Activated naive CD8-positive, alpha-beta T cell treated with anti-CD3 and anti-CD28 coated beads for 36 hours (primary cell): ENCODE measurements around the gene ZNF688. TPM values are rescaled to one million over a fixed set of nuclear protein-coding genes. Genes with fewer than 3 reads are reported as not detected.
"Not testable (repeated sequence)": the region's sequence is repeated elsewhere in the genome, so short reads cannot be mapped to it uniquely, and the experiment has no call there.

ENCODE experiments used
- DNase-seq: peaks from one replicate; pipeline ENCODE4 v3.0.0; 2021
- H3K27ac Mint-ChIP-seq: one replicate; pipeline ENCODE4 v1.8.0; 2022; ENCODE audit warnings: mild to moderate bottlenecking, moderate library complexity, mixed read lengths
- H3K27me3 Mint-ChIP-seq: one replicate; pipeline ENCODE4 v1.8.0; 2022; ENCODE audit warnings: mild to moderate bottlenecking, mixed read lengths
- H3K36me3 Mint-ChIP-seq: one replicate; pipeline ENCODE4 v1.8.0; 2021; ENCODE audit warnings: mild to moderate bottlenecking, mixed read lengths
- H3K4me1 Mint-ChIP-seq: one replicate; pipeline ENCODE4 v1.8.0; 2021; ENCODE audit warnings: mixed read lengths
- H3K4me3 Mint-ChIP-seq: one replicate; pipeline ENCODE4 v1.8.0; 2022; ENCODE audit warnings: mild to moderate bottlenecking, moderate library complexity, mixed read lengths
- H3K9me3 Mint-ChIP-seq: one replicate; pipeline ENCODE4 v1.8.0; 2022; ENCODE audit warnings: mixed read lengths
- total RNA-seq, 2 experiments: library from RNA; stranded (reverse); gene quantifications; one replicate each; pipeline ENCODE4 v1.2.3, GENCODE V29; 2021

ZNF688 gene
- total RNA-seq, 2 experiments from 2014 or later = 7.1 to 7.6 TPM

DNA sequence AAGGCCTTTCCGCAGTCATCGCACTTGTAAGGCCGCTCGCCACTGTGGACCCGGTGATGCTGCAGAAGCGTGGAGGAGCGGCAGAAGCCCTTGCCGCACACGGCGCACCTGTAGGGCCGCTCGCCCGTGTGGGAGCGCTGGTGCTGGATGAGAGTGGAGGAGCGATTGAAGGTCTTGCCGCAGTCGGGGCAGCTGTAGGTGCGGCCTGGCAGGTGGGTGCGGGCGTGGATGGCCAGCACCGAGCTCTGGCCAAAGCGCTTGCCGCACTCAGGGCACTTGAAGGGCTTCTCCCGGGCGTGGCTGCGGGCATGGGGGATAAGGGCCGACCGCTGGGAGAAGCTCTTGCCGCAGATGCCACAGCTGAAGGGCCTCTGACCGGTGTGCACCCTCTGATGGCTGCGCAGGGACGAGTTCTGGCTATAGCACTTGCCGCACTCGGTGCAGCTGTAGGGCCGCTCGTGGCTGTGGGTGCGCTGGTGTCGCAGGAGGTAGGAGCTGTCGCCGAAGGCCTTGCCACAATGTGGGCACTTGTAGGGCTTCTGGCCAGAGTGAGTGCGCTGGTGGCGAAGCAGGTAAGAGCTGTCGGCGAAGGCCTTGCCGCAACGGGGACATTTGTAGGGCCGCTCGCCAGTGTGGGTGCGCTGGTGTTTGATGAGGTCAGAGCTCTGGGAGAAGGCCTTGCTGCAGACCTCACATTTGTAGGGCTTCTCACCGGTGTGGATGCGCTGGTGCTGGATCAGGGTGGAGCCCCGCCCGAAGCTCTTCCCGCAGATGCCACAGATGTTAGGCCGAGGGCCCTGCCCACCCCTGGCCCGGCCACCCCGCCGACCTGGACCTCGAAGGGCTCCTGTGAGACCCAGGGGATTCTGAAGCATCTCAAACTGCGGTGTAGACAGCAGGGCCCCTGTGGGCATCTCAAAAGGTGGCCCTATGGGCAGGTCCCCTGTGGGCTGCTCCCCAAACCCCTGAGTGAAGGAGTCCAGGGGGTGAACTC is 46.6 kb downstream of the ZNF688 start:
- no peak for DNase-seq
- no peak overlapping the region for H3K27ac Mint-ChIP-seq
- peaks cover 12% of the 10 kb centered on the region for H3K36me3 Mint-ChIP-seq
- peak overlapping the region; percentile 22 for H3K4me3 Mint-ChIP-seq
- peaks cover 14% of the 10 kb centered on the region for H3K4me1 Mint-ChIP-seq
- no peaks in the 10 kb centered on the region for H3K27me3 Mint-ChIP-seq
- no peaks in the 10 kb centered on the region for H3K9me3 Mint-ChIP-seq

GRCh38 chr16:30523768-30524574 is 47.5 kb downstream of the ZNF688 start:
- no peak for DNase-seq
- Mint-ChIP-seq H3K27me3 (no peaks in the 10 kb centered on the region), H3K36me3 (peaks cover 21% of the 10 kb centered on the region), H3K9me3 (no peaks in the 10 kb centered on the region), H3K4me1 (peaks cover 12% of the 10 kb centered on the region), H3K4me3 (no peak overlapping the region), H3K27ac (no peak overlapping the region)

GRCh38 chr16:30522702-30523463 is 48.6 kb downstream of the ZNF688 start:
- DNase-seq, H3K9me3 Mint-ChIP-seq, H3K27me3 Mint-ChIP-seq, H3K4me3 Mint-ChIP-seq: not testable (repeated sequence)
- Mint-ChIP-seq H3K27ac (peak overlapping the region; percentile 51), H3K36me3 (peaks cover 31% of the 10 kb centered on the region), H3K4me1 (peaks cover 12% of the 10 kb centered on the region)

DNA sequence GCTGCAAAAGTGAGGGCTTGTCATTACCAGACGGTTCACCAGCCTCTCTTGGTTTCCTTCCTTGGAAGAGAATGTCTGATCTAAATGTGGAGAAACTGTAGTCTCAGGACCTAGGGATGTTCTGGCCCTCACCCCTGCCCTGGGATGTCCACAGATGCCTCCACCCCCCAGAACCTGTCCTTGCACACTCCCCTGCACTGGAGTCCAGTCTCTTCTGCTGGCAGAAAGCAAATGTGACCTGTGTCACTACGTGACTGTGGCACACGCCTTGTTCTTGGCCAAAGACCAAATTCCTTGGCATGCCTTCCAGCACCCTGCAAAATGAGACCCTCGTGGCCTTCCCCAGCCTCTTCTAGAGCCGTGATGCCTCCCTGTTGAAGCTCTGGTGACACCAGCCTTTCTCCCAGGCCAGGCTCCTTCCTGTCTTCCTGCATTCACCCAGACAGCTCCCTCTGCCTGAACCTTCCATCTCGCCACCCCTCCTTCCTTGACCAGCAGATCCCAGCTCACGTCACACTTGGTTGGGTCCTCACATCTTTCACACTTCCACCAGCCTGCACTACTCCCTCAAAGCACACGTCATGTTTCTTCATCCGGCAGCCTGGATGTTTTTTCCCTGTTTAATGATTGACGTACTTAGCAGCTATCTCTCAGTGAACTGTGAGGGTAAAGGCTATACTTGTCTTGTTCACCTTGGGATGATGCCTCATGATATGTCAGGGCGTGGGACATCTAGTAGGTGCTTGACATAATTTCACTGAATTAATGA is 49.5 kb downstream of the ZNF688 start:
- H3K36me3 Mint-ChIP-seq = peaks cover 38% of the 10 kb centered on the region
- H3K27ac Mint-ChIP-seq = peak overlapping the region; percentile 35
- DNase-seq = no peak

GRCh38 chr16:30521476-30521872 is 50.0 kb downstream of the ZNF688 start:
- Mint-ChIP-seq H3K27ac (peak overlapping the region; percentile 35), H3K27me3 (no peaks in the 10 kb centered on the region), H3K9me3 (no peaks in the 10 kb centered on the region), H3K4me1 (peaks cover 12% of the 10 kb centered on the region), H3K4me3 (no peak overlapping the region), H3K36me3 (peaks cover 40% of the 10 kb centered on the region)
- no peak for DNase-seq

More for the DNA sequence above, 49.5 kb downstream of the ZNF688 start:
- peaks cover 12% of the 10 kb centered on the region for H3K4me1 Mint-ChIP-seq
- no peaks in the 10 kb centered on the region for H3K9me3 Mint-ChIP-seq
- H3K4me3 Mint-ChIP-seq = no peak overlapping the region
- H3K27me3 Mint-ChIP-seq = no peaks in the 10 kb centered on the region

Other genes starting within 250 kb of the ZNF688 start
- gene CD2BP2, start 216.4 kb downstream of the ZNF688 start, total RNA-seq = 10 to 100 TPM; 60.7 to 66.8 TPM
- 10 to 100 TPM; 43.2 to 45.7 TPM for gene TBC1D10B, start 201.2 kb downstream of the ZNF688 start, total RNA-seq
- 1 to 10 TPM; 1.2 to 1.5 TPM for gene MYL11, start 196.9 kb downstream of the ZNF688 start, total RNA-seq
- 100 to 1,000 TPM; 162 to 163 TPM for gene SEPTIN1, start 189.2 kb downstream of the ZNF688 start, total RNA-seq
- 10 to 100 TPM in 1 of 2 experiments, 1 to 10 TPM in 1; 9.5 to 10.2 TPM for gene ZNF48, start 176.3 kb downstream of the ZNF688 start, total RNA-seq
- 1 to 10 TPM; 4.2 to 5.2 TPM for gene ZNF771, start 164.1 kb downstream of the ZNF688 start, total RNA-seq
- 100 to 1,000 TPM; 181 to 183 TPM for gene DCTPP1, start 141.7 kb downstream of the ZNF688 start, total RNA-seq
- 10 to 100 TPM; 80.1 to 80.6 TPM for gene SEPHS2, start 125.8 kb downstream of the ZNF688 start, total RNA-seq
- gene ITGAL, start 99.0 kb downstream of the ZNF688 start, total RNA-seq = 100 to 1,000 TPM; 233 to 235 TPM
- 10 to 100 TPM; 11.4 to 11.8 TPM for gene ZNF768, start 45.1 kb downstream of the ZNF688 start, total RNA-seq
- gene ZNF747, start 36.9 kb downstream of the ZNF688 start, total RNA-seq = 10 to 100 TPM; 10.9 to 11.2 TPM
- gene ZNF764, start 13.3 kb downstream of the ZNF688 start, total RNA-seq = 10 to 100 TPM; 11.9 to 12.1 TPM
- 1 to 10 TPM; 6.4 to 7.8 TPM for gene ZNF785, start 14.0 kb upstream of the ZNF688 start, total RNA-seq
- 10 to 100 TPM; 14.8 to 15.5 TPM for gene ZNF689, start 38.7 kb upstream of the ZNF688 start, total RNA-seq
- gene PRR14, start 79.2 kb upstream of the ZNF688 start, total RNA-seq = 10 to 100 TPM; 90.1 to 93.3 TPM
- gene FBRS, start 86.7 kb upstream of the ZNF688 start, total RNA-seq = 10 to 100 TPM; 92.8 to 94.5 TPM
- gene SRCAP, start 127.5 kb upstream of the ZNF688 start, total RNA-seq = 10 to 100 TPM; 66.1 to 72.6 TPM
- 10 to 100 TPM; 31.1 to 32.0 TPM for gene PHKG2, start 176.7 kb upstream of the ZNF688 start, total RNA-seq
- 1 to 10 TPM; 3.7 to 6.4 TPM for gene CFAP119, start 190.3 kb upstream of the ZNF688 start, total RNA-seq
- 100 to 1,000 TPM in 1 of 2 experiments, 10 to 100 TPM in 1; 95.2 to 107 TPM for gene RNF40, start 190.6 kb upstream of the ZNF688 start, total RNA-seq
- gene ZNF629, start 215.5 kb upstream of the ZNF688 start, total RNA-seq = 1 to 10 TPM; 5.4 to 5.5 TPM